Measurements from ENCODE around the gene SLC38A8.

The SLC38A8 gene

GRCh38 chr16:84044118-84044488, 1.5 kb upstream of the SLC38A8 start:
- no peak for TF ChIP-seq MYC (IDR thresholded peaks at IDR 0.05; ENCODE audit: low read depth, low read length)
- peak; percentile 45 for TF ChIP-seq CTCF (IDR thresholded peaks at IDR 0.05; ENCODE audit: low read depth, low read length)
- no peak for TF ChIP-seq MAX (IDR thresholded peaks at IDR 0.05; ENCODE audit: low read depth, low read length)
- TF ChIP-seq POLR2A (IDR thresholded peaks at IDR 0.05; ENCODE audit: extremely low read depth, insufficient read length) = no peak
- peak; percentile 55 for DNase-seq (ENCODE audit: low read depth)
- no peak overlapping the region for H3K4me3 ChIP-seq (ENCODE audit: low read depth, low read length)

- H3K4me3 ChIP-seq (ENCODE audit: low read depth, low read length) = no peak overlapping the region
- TF ChIP-seq MAX (IDR thresholded peaks at IDR 0.05; ENCODE audit: low read depth, low read length) (no peak), MYC (IDR thresholded peaks at IDR 0.05; ENCODE audit: low read depth, low read length) (no peak), CTCF (IDR thresholded peaks at IDR 0.05; ENCODE audit: low read depth, low read length) (no peak), POLR2A (IDR thresholded peaks at IDR 0.05; ENCODE audit: extremely low read depth, insufficient read length) (no peak)
- no peak for DNase-seq (ENCODE audit: low read depth)
Observed at GRCh38 chr16:84043486-84044117, 1.0 kb upstream of the SLC38A8 start.

- no peak for TF ChIP-seq CTCF (IDR thresholded peaks at IDR 0.05; ENCODE audit: low read depth, low read length)
- no peak for TF ChIP-seq MAX (IDR thresholded peaks at IDR 0.05; ENCODE audit: low read depth, low read length)
- no peak for TF ChIP-seq POLR2A (IDR thresholded peaks at IDR 0.05; ENCODE audit: extremely low read depth, insufficient read length)
- TF ChIP-seq MYC (IDR thresholded peaks at IDR 0.05; ENCODE audit: low read depth, low read length) = no peak
- no peak overlapping the region for H3K4me3 ChIP-seq (ENCODE audit: low read depth, low read length)
- no peak for DNase-seq (ENCODE audit: low read depth)
Observed at GRCh38 chr16:84042879-84043485, 387 bp upstream of the SLC38A8 start.

- no peak for DNase-seq (ENCODE audit: low read depth)
- TF ChIP-seq CTCF (IDR thresholded peaks at IDR 0.05; ENCODE audit: low read depth, low read length) = no peak
- no peak for TF ChIP-seq POLR2A (IDR thresholded peaks at IDR 0.05; ENCODE audit: extremely low read depth, insufficient read length)
- TF ChIP-seq MAX (IDR thresholded peaks at IDR 0.05; ENCODE audit: low read depth, low read length) = no peak
- TF ChIP-seq MYC (IDR thresholded peaks at IDR 0.05; ENCODE audit: low read depth, low read length) = no peak
- no peak overlapping the region for H3K4me3 ChIP-seq (ENCODE audit: low read depth, low read length)
Observed at GRCh38 chr16:84041881-84042280, 714 bp downstream of the SLC38A8 start.

GRCh38 chr16:84040823-84041820, 1.5 kb downstream of the SLC38A8 start:
- no peak overlapping the region for H3K4me3 ChIP-seq (ENCODE audit: low read depth, low read length)
- no peak for DNase-seq (ENCODE audit: low read depth)
- TF ChIP-seq POLR2A (IDR thresholded peaks at IDR 0.05; ENCODE audit: extremely low read depth, insufficient read length) = no peak
- no peak for TF ChIP-seq MAX (IDR thresholded peaks at IDR 0.05; ENCODE audit: low read depth, low read length)
- no peak for TF ChIP-seq MYC (IDR thresholded peaks at IDR 0.05; ENCODE audit: low read depth, low read length)
- TF ChIP-seq CTCF (IDR thresholded peaks at IDR 0.05; ENCODE audit: low read depth, low read length) = no peak
